ENCODE measurements around the gene RFTN1. TPM values are rescaled to one million over a fixed set of nuclear protein-coding genes. Genes with fewer than 3 reads are reported as not detected.

Gene RFTN1
- total and polyA plus RNA-seq, 7 donors = 9.1 to 33.1 (median 15.9) TPM

DNA sequence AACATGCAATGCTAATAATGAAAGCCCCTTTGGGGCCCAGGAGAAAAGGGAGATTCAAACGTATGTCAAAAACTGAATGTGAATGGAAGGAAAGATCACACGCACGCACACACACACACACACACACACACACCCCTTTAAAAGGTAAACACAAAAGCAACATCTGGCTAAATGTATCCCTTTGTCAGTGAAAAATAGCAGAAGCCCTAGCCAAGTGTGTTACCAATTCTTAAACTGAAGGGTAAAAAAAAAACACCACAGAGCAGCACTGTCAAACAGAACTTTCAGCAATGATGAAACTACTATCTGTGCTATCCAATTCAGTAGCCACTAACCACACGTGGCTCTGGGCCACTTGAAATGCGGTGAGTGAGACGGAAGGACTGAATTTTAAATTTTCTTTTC, 4.9 kb downstream of the RFTN1 start:
- Histone ChIP-seq H3K4me3 (no peak overlapping the region), H3K36me3 (ENCODE audit: insufficient read depth in 1 of 2, low read depth in 1 of 2) (no peaks in the 10 kb centered on the region), H3K4me1 (peaks cover 43% of the 10 kb centered on the region), H3K27me3 (ENCODE audit: insufficient read depth in 3 of 3, low read length in 2 of 3) (no peaks in the 10 kb centered on the region), H3K9me3 (no peaks in the 10 kb centered on the region), H3K27ac (peak overlapping the region; percentile 76)
- 40 to 75% (median 51%) methylated on average over 6 of the region's 6 CpGs for WGBS, 3 donors
- no peak for DNase-seq
- intact Hi-C loops (cut with DNase I) = loop anchor here in 1 of 2 donors (5.0 kb wide), 1 partner anchor 61 kb away; no protein-coding TSS in a partner anchor
- TF ChIP-seq, protein P1, sequence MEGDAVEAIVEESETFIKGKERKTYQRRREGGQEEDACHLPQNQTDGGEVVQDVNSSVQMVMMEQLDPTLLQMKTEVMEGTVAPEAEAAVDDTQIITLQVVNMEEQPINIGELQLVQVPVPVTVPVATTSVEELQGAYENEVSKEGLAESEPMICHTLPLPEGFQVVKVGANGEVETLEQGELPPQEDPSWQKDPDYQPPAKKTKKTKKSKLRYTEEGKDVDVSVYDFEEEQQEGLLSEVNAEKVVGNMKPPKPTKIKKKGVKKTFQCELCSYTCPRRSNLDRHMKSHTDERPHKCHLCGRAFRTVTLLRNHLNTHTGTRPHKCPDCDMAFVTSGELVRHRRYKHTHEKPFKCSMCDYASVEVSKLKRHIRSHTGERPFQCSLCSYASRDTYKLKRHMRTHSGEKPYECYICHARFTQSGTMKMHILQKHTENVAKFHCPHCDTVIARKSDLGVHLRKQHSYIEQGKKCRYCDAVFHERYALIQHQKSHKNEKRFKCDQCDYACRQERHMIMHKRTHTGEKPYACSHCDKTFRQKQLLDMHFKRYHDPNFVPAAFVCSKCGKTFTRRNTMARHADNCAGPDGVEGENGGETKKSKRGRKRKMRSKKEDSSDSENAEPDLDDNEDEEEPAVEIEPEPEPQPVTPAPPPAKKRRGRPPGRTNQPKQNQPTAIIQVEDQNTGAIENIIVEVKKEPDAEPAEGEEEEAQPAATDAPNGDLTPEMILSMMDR (IDR thresholded peaks at IDR 0.05) = no peak
- ATAC-seq = no peak

DNA sequence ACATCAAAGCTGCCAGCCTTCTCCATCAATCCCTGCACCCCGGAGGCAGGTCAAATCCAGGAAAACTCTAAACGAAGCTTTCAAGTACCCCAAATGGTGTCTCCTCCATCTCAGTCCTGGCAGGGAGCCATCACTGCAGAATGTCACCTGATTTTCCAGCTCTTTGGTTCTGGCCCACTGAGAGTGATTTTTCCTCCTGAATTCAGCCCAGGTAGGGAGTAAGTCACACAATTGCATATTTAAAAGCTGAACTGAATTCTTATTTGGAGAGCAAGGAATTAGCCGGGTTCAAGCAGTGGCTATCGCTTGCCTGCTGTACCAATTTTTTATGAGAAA, 5.3 kb downstream of the RFTN1 start:
- intact Hi-C loops (cut with DNase I) = loop anchor here in 1 of 2 donors (5.0 kb wide), 1 partner anchor 61 kb away; no protein-coding TSS in a partner anchor
- peaks cover 43% of the 10 kb centered on the region for H3K4me1 ChIP-seq
- WGBS, 3 donors = 63 to 81% (median 70%) methylated on average over 4 of the region's 4 CpGs

DNA sequence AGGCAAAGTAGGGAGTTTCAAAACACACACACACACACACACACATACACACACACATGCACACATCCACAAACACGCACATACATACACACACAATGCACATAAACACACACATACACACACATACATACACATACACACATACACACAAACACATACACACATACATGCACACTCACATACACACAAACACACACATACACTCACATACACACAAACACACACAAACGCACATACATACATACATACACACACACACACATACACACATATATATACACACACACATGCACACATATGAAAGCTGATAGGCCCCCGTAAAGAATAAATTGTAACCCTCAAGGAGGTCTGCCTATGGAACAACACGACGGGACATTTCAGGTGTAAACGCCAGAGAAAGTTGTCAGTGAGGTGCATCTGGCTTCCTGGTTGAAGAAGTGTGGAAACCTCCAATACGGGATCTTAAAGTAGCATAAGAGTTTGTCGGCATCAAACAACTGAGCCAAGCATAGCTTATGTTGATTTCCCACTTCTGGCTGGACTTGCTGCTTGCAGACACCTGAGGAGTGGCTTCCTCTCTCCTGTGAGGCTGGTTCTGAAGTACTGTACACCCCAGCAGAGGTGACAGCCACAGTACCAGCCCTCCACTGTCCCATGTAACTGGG, 5.8 kb downstream of the RFTN1 start:
- H3K4me1 ChIP-seq = peaks cover 43% of the 10 kb centered on the region
- H3K27ac ChIP-seq = no peak overlapping the region
- no peak overlapping the region for H3K4me3 ChIP-seq
- TF ChIP-seq, protein P1 (IDR thresholded peaks at IDR 0.05) = no peak
- ATAC-seq (no peak), DNase-seq (no peak)
- intact Hi-C loops (cut with DNase I) = loop anchor here in 1 of 2 donors (5.0 kb wide), 1 partner anchor 60 kb away; no protein-coding TSS in a partner anchor
- WGBS, 3 donors = 85 to 90% (median 88%) methylated on average over 8 of the region's 8 CpGs
- H3K9me3 ChIP-seq = no peaks in the 10 kb centered on the region
- no peaks in the 10 kb centered on the region for H3K36me3 ChIP-seq (ENCODE audit: insufficient read depth in 1 of 2, low read depth in 1 of 2)
- no peaks in the 10 kb centered on the region for H3K27me3 ChIP-seq (ENCODE audit: insufficient read depth in 3 of 3, low read length in 2 of 3)

More for the DNA sequence above, 5.3 kb downstream of the RFTN1 start:
- H3K36me3 ChIP-seq (ENCODE audit: insufficient read depth in 1 of 2, low read depth in 1 of 2) = no peaks in the 10 kb centered on the region
- TF ChIP-seq, protein P1 (IDR thresholded peaks at IDR 0.05) = no peak
- H3K4me3 ChIP-seq = no peak overlapping the region
- ATAC-seq (no peak), DNase-seq (no peak)
- H3K27ac ChIP-seq = no peak overlapping the region
- no peaks in the 10 kb centered on the region for H3K9me3 ChIP-seq
- no peaks in the 10 kb centered on the region for H3K27me3 ChIP-seq (ENCODE audit: insufficient read depth in 3 of 3, low read length in 2 of 3)

DNA sequence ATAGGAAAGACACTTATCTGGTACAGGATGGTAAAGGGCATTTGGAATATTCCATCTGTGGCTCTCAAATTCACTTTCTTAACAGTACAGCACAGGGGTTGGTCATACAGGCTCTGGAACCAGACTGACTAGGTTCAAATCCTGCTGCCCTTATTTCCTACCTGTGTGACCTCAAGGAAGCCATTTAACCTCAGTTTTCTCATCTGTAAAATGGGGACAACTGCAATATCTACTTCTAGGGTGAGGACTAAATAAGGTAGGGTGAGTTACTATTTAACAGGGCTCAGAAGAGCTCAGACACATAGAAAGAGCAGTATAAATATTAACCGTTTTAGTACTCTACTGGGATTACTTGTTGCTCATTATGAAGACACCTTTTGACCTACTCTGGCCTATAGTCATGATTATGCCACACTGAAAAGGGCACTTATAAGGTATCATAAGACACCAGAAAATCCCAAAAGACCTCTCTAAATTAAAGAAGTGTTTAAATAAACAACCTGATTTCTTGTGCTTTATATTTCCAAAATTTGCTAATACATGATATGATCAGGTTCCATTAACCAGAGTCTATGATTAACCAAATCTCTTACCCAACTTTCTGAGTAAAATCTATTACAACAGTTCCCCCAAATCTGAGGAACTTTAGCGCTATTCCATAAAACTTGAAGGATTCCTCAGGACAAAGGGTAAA, 6.5 kb downstream of the RFTN1 start:
- 94 to 96% (median 95%) methylated on average over 2 of the region's 2 CpGs for WGBS, 3 donors
- TF ChIP-seq, protein P1 (IDR thresholded peaks at IDR 0.05) = no peak
- H3K4me3 ChIP-seq = no peak overlapping the region
- peaks cover 43% of the 10 kb centered on the region for H3K4me1 ChIP-seq
- no peaks in the 10 kb centered on the region for H3K27me3 ChIP-seq (ENCODE audit: insufficient read depth in 3 of 3, low read length in 2 of 3)
- H3K9me3 ChIP-seq = no peaks in the 10 kb centered on the region
- ATAC-seq = no peak
- no peaks in the 10 kb centered on the region for H3K36me3 ChIP-seq (ENCODE audit: insufficient read depth in 1 of 2, low read depth in 1 of 2)
- DNase-seq = no peak
- intact Hi-C loops (cut with DNase I) = loop anchor here in 1 of 2 donors (5.0 kb wide), 1 partner anchor 60 kb away; no protein-coding TSS in a partner anchor
- H3K27ac ChIP-seq = no peak overlapping the region

Data from psoas muscle (tissue), 8 donors.